Osteocyte (in vitro differentiated cells): Measurements from ENCODE around the gene ANKS1A. TPM values are rescaled to one million over a fixed set of nuclear protein-coding genes. Genes with fewer than 3 reads are reported as not detected.
A peak's percentile ranks its signal among the peaks of the same experiment; 100 is the strongest.
"Not testable (repeated sequence)": the region's sequence is repeated elsewhere in the genome, so short reads cannot be mapped to it uniquely, and the experiment has no call there.

Experiments used
- DNase-seq: peaks from one replicate; pipeline ENCODE4 v3.0.0; 2021; ENCODE audit warnings: mixed read lengths; ENCODE audit not compliant: unreplicated experiment; ENCODE audit errors: extremely low spot score
- H3K27ac Mint-ChIP-seq: one replicate; pipeline ENCODE4 v1.8.0; 2021; ENCODE audit warnings: mild to moderate bottlenecking, mixed read lengths; ENCODE audit not compliant: unreplicated experiment
- H3K27me3 Mint-ChIP-seq: one replicate; pipeline ENCODE4 v1.8.0; 2021; ENCODE audit warnings: mixed read lengths; ENCODE audit not compliant: unreplicated experiment
- H3K36me3 Mint-ChIP-seq: one replicate; pipeline ENCODE4 v1.8.0; 2021; ENCODE audit warnings: mixed read lengths; ENCODE audit not compliant: unreplicated experiment
- H3K4me1 Mint-ChIP-seq: one replicate; pipeline ENCODE4 v1.8.0; 2021; ENCODE audit warnings: mixed read lengths; ENCODE audit not compliant: unreplicated experiment
- H3K4me3 Mint-ChIP-seq: one replicate; pipeline ENCODE4 v1.8.0; 2021; ENCODE audit warnings: mild to moderate bottlenecking, moderate library complexity, mixed read lengths; ENCODE audit not compliant: unreplicated experiment
- H3K9me3 Mint-ChIP-seq: one replicate; pipeline ENCODE4 v1.8.0; 2021; ENCODE audit warnings: mixed read lengths; ENCODE audit not compliant: unreplicated experiment
- long read RNA-seq: library from polyadenylated mRNA; unstranded; transcript quantifications from one replicate; pipeline ENCODE4 v2.0.0, GENCODE V29; 2021
- total RNA-seq: library from RNA; stranded (reverse); gene quantifications from 2 replicates; pipeline ENCODE4 v1.2.1, GENCODE V29; 2021
- TF ChIP-seq, protein P1 (sequence below): fragments of 200-600 bp; sonication (generic); IDR thresholded peaks from 2 replicates; pipeline ENCODE4 v1.5.0; 2021; ENCODE audit warnings: antibody characterized with exemption, mild to moderate bottlenecking, moderate library complexity

The ANKS1A gene, protein sequence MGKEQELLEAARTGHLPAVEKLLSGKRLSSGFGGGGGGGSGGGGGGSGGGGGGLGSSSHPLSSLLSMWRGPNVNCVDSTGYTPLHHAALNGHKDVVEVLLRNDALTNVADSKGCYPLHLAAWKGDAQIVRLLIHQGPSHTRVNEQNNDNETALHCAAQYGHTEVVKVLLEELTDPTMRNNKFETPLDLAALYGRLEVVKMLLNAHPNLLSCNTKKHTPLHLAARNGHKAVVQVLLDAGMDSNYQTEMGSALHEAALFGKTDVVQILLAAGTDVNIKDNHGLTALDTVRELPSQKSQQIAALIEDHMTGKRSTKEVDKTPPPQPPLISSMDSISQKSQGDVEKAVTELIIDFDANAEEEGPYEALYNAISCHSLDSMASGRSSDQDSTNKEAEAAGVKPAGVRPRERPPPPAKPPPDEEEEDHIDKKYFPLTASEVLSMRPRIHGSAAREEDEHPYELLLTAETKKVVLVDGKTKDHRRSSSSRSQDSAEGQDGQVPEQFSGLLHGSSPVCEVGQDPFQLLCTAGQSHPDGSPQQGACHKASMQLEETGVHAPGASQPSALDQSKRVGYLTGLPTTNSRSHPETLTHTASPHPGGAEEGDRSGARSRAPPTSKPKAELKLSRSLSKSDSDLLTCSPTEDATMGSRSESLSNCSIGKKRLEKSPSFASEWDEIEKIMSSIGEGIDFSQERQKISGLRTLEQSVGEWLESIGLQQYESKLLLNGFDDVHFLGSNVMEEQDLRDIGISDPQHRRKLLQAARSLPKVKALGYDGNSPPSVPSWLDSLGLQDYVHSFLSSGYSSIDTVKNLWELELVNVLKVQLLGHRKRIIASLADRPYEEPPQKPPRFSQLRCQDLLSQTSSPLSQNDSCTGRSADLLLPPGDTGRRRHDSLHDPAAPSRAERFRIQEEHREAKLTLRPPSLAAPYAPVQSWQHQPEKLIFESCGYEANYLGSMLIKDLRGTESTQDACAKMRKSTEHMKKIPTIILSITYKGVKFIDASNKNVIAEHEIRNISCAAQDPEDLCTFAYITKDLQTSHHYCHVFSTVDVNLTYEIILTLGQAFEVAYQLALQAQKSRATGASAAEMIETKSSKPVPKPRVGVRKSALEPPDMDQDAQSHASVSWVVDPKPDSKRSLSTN
- total RNA-seq = 15.5 and 18.5 TPM in 2 replicates
- long read RNA-seq, partial matches to known transcripts = 13 of 21 reads
- long read RNA-seq, other reads (novel, unspliced or antisense) = 8 of 21 reads

DNA sequence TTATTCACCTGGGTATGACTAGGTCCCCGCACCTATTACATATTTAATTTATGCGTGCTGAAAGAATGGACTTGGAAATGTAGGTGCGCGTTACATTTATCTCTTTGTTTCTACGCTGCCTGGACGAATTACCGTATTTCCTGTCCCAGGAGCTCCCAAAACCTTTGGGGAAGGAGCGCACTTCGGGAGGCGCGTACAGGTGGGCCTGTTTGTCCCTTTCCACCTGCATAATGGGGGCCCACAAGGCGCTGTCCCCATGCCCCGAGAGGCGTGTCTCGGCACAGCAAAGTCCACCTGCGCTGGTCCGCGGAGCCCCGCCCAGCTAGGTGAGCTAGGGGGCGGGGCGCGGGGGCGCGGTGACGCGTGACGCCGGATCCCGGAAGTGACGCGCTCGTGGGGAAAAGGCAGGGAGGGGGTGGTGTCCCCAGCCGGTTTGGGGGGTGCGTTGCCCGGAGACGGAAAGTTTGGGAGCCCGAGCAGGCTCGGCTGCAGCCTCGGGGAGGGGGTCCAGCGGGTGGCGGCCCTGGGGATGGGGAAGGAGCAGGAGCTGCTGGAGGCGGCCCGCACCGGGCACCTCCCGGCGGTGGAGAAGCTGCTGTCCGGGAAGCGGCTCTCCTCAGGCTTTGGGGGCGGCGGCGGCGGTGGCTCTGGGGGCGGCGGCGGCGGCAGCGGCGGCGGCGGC lies at the start of gene ANKS1A:
Gene ANKS1A (plus strand): TSS at position 382 of the 682 bp plus-strand sequence. CDS start 148 bp downstream, at position 530.
- Mint-ChIP-seq H3K27ac (peak within 1 kb of the TSS; percentile 100), H3K9me3 (no peaks in the 10 kb centered on the region), H3K27me3 (no peaks in the 10 kb centered on the region), H3K4me1 (peaks cover 31% of the 10 kb centered on the region), H3K4me3 (peak within 1 kb of the TSS; percentile 100), H3K36me3 (peaks cover 5% of the 10 kb centered on the region)
- TF ChIP-seq, protein P1, sequence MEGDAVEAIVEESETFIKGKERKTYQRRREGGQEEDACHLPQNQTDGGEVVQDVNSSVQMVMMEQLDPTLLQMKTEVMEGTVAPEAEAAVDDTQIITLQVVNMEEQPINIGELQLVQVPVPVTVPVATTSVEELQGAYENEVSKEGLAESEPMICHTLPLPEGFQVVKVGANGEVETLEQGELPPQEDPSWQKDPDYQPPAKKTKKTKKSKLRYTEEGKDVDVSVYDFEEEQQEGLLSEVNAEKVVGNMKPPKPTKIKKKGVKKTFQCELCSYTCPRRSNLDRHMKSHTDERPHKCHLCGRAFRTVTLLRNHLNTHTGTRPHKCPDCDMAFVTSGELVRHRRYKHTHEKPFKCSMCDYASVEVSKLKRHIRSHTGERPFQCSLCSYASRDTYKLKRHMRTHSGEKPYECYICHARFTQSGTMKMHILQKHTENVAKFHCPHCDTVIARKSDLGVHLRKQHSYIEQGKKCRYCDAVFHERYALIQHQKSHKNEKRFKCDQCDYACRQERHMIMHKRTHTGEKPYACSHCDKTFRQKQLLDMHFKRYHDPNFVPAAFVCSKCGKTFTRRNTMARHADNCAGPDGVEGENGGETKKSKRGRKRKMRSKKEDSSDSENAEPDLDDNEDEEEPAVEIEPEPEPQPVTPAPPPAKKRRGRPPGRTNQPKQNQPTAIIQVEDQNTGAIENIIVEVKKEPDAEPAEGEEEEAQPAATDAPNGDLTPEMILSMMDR = no peak
- peak; percentile 88 for DNase-seq

DNA sequence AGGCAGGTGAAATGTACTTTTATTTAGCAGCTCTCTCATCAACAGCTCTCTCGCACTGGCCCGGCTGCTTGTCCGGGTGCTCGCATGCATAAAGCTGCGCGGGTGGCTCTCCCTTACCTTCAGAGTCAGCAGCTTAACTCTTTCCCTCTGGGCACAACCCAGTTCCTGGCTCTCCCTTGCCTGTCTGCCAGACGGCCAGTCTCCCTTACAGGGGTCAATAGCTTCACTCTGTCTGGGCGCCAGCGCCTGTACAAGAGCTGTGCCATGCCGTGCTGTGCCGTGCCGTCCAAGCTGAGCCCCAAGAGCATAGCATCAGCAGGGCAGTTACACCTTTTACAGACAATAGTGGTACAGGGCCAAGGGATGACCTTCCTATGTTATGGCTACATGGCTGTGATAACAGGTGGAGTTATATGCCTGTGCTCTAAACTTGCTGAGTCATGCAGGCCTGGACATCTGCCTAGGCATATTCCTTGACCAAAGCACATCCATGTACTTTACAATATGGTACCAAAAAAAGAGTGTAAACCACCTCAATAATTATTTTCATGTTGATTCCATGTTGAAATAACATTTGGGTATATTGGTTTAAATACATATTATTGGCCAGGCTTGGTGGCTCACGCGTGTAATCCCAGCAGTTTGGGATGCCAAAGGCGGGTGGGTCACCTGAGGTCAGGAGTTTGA lies 49.2 kb upstream of the ANKS1A start:
- no peaks in the 10 kb centered on the region for H3K4me1 Mint-ChIP-seq
- H3K4me3 Mint-ChIP-seq = no peak overlapping the region
- TF ChIP-seq, protein P1 = no peak
- no peak overlapping the region for H3K27ac Mint-ChIP-seq
- DNase-seq = no peak
- no peaks in the 10 kb centered on the region for H3K9me3 Mint-ChIP-seq
- peaks cover 32% of the 10 kb centered on the region for H3K36me3 Mint-ChIP-seq
- no peaks in the 10 kb centered on the region for H3K27me3 Mint-ChIP-seq

DNA sequence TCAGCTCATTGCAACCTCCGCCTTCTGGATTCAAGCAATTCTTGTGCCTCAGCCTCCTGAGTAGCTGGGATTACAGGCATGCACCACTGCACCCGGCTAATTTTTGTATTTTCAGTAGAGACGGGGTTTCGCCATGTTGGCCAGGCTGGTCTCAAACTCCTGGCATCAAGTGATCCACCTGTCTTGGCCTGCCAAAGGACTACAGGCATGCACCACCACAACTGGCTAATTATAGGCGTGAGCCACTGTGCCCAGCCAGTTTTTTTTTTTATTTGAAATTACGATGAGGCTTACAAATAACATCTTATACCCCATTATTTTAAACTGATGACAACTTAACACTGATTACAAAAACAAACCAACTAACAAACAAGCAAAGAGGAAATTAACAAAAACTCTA lies 40.0 kb upstream of the ANKS1A start:
- not testable (repeated sequence) for H3K4me1 Mint-ChIP-seq, DNase-seq, H3K27me3 Mint-ChIP-seq, H3K9me3 Mint-ChIP-seq, H3K4me3 Mint-ChIP-seq, H3K27ac Mint-ChIP-seq
- H3K36me3 Mint-ChIP-seq = peaks cover 31% of the 10 kb centered on the region

DNA sequence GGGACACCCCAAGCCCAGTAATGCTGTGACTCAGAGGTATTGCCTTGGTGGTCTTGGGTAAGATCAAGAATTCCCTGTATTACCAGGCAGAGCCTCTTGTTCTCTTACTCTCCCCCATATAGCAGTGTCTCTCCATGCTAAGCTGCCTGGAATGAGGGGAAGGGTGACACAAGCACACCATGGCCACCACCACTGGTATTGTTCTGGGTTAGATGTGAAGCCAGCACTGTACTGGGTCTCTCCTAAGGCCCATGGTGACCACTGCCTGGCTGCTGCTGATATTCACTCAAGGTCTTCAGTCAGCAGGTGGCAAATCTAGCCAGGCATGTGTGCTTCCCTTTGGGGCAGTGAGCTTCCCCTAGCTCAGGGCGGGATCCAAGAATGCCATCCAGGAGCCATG lies 37.7 kb upstream of the ANKS1A start:
- TF ChIP-seq, protein P1 = no peak
- Mint-ChIP-seq H3K9me3 (no peaks in the 10 kb centered on the region), H3K27me3 (no peaks in the 10 kb centered on the region), H3K4me1 (no peaks in the 10 kb centered on the region), H3K4me3 (no peak overlapping the region), H3K36me3 (peaks cover 39% of the 10 kb centered on the region), H3K27ac (no peak overlapping the region)
- DNase-seq = no peak
